Neural progenitor cell (in vitro differentiated cells): ENCODE data around the gene TCHHL1.

ENCODE experiments used
- EZH2phosphoT487 ChIP-seq: fragments of 200-600 bp; sonication (generic); IDR thresholded peaks from 2 replicates; pipeline ENCODE4 v1.6.1; 2017; ENCODE audit warnings: antibody characterized with exemption
- TF ChIP-seq, protein P1 (sequence below): fragments of 200-600 bp; sonication (generic); IDR thresholded peaks from 2 replicates; pipeline ENCODE4 v1.5.1; 2017; ENCODE audit warnings: antibody characterized with exemption, mild to moderate bottlenecking

DNA sequence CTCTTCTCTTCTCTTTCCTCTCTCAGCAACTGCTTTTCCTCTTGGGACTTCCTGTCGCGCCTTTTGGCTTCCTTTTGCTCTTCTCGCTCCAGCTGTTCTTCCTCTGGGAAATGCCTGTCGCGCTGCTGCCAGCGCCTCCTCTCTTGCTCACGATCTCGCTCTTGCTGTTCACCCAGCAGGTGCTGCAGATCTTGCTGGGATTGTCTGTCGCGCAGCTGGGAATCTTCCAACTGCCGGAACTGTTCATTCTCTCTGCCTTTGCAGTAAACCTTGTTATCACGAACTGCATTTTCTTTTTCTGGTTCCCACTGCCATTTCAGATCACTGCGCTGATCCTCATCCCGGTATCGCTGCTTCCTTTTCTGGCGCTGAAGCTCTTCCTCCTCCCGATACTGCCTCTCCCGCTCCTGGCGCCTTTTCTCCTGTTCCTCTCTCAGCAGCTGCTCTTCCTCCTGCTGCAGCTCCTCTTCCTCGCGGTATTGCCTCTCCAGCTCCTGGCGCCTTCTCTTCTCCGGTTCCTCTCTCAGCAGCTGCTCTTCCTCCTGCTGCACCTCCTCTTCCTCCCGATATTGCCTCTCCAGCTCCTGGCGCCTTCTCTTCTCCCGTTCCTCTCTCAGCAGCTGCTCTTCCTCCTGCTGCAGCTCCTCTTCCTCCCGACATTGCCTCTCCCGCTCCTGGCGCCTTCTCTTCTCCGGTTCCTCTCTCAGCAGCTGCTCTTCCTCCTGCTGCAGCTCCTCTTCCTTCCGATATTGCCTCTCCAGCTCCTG lies 20.6 kb upstream of the TCHHL1 start:
- TF ChIP-seq, protein P1, sequence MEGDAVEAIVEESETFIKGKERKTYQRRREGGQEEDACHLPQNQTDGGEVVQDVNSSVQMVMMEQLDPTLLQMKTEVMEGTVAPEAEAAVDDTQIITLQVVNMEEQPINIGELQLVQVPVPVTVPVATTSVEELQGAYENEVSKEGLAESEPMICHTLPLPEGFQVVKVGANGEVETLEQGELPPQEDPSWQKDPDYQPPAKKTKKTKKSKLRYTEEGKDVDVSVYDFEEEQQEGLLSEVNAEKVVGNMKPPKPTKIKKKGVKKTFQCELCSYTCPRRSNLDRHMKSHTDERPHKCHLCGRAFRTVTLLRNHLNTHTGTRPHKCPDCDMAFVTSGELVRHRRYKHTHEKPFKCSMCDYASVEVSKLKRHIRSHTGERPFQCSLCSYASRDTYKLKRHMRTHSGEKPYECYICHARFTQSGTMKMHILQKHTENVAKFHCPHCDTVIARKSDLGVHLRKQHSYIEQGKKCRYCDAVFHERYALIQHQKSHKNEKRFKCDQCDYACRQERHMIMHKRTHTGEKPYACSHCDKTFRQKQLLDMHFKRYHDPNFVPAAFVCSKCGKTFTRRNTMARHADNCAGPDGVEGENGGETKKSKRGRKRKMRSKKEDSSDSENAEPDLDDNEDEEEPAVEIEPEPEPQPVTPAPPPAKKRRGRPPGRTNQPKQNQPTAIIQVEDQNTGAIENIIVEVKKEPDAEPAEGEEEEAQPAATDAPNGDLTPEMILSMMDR: no peak
- no peak for TF ChIP-seq EZH2phosphoT487
